HepG2 (cell line): Measurements from ENCODE around the gene PHRF1. TPM values are rescaled to one million over a fixed set of nuclear protein-coding genes. Genes with fewer than 3 reads are reported as not detected.
A peak's percentile ranks its signal among the peaks of the same experiment; 100 is the strongest.

Experiments
- ASH2L ChIP-seq: fragments of 300-600, 200-600 bp; sonication (generic); IDR thresholded peaks from 2 replicates; pipeline ENCODE4 v1.7.0; 2017; ENCODE audit warnings: low read depth, mild to moderate bottlenecking, moderate library complexity, mixed read lengths, low read length; ENCODE audit not compliant: insufficient read length
- ATF2 ChIP-seq: sonication (generic); formaldehyde crosslinking; IDR thresholded peaks from 2 replicates; pipeline ENCODE4 v1.4.0; 2020; ENCODE audit warnings: missing genetic modification reagents
- FOXA1 ChIP-seq, 2 experiments: fragments of 450-650 bp in 1 of 2; sonication (generic) in 1 of 2; formaldehyde crosslinking in 1 of 2; IDR thresholded peaks; 2 replicates each; pipeline versions ENCODE4 v1.4.0 to v1.6.1; 2016 to 2020; ENCODE audit warnings: missing genetic modification reagents in 1 of 2
- HNRNPH1 ChIP-seq: fragments of 200-400 bp; formaldehyde crosslinking; optimal IDR thresholded peaks from 2 replicates; pipeline ENCODE3; 2017; ENCODE audit warnings: mild to moderate bottlenecking, low read depth, low read length
- HOXA9 ChIP-seq: sonication (generic); formaldehyde crosslinking; IDR thresholded peaks from 2 replicates; pipeline ENCODE4 v1.8.1; 2022; ENCODE audit warnings: missing genetic modification reagents, mild to moderate bottlenecking, moderate library complexity, borderline replicate concordance
- KLF11 ChIP-seq: IDR thresholded peaks from 2 replicates; pipeline ENCODE4 v1.6.1; 2016; ENCODE audit warnings: missing compliant biosample characterization
- NCOR1 ChIP-seq: fragments of 200-600 bp; sonication (generic); IDR thresholded peaks from 2 replicates; pipeline ENCODE4 v1.7.0; 2017; ENCODE audit warnings: antibody characterized with exemption, low read length, borderline replicate concordance
- NPAS2 ChIP-seq: sonication (generic); formaldehyde crosslinking; IDR thresholded peaks from 2 replicates; pipeline ENCODE4 v1.8.0; 2022; ENCODE audit warnings: mild to moderate bottlenecking, missing genetic modification reagents, borderline replicate concordance
- NRL ChIP-seq: sonication (generic); formaldehyde crosslinking; IDR thresholded peaks from 2 replicates; pipeline ENCODE4 v1.5.0; 2020; ENCODE audit warnings: missing genetic modification reagents, mild to moderate bottlenecking, moderate library complexity, borderline replicate concordance
- RNF219 ChIP-seq: sonication (generic); formaldehyde crosslinking; IDR thresholded peaks from 2 replicates; pipeline ENCODE4 v1.5.0; 2020; ENCODE audit warnings: mild to moderate bottlenecking, missing genetic modification reagents
- TOE1 ChIP-seq: sonication (generic); formaldehyde crosslinking; IDR thresholded peaks from 2 replicates; pipeline ENCODE4 v1.4.0; 2020; ENCODE audit warnings: mild to moderate bottlenecking, missing genetic modification reagents
- TRIM24 ChIP-seq: sonication (generic); formaldehyde crosslinking; IDR thresholded peaks from 2 replicates; pipeline ENCODE4 v1.8.0; 2022; ENCODE audit warnings: mild to moderate bottlenecking, missing genetic modification reagents
- XBP1 ChIP-seq: sonication (generic); formaldehyde crosslinking; IDR thresholded peaks from 2 replicates; pipeline ENCODE4 v1.5.0; 2020; ENCODE audit warnings: missing genetic modification reagents
- ZNF253 ChIP-seq: sonication (generic); formaldehyde crosslinking; IDR thresholded peaks from 2 replicates; pipeline ENCODE4 v1.8.0; 2022; ENCODE audit warnings: mild to moderate bottlenecking, missing genetic modification reagents, borderline replicate concordance
- ZNF550 ChIP-seq: sonication (generic); formaldehyde crosslinking; IDR thresholded peaks from 2 replicates; pipeline ENCODE4 v1.4.0; 2020; ENCODE audit warnings: mild to moderate bottlenecking, missing genetic modification reagents, borderline replicate concordance
- ZNF615 ChIP-seq: sonication (generic); formaldehyde crosslinking; IDR thresholded peaks from 2 replicates; pipeline ENCODE4 v1.5.0; 2020; ENCODE audit warnings: mild to moderate bottlenecking, missing genetic modification reagents, borderline replicate concordance
- ZNF687 ChIP-seq: sonication (generic); formaldehyde crosslinking; IDR thresholded peaks from 2 replicates; pipeline ENCODE4 v1.5.1; 2020; ENCODE audit warnings: mild to moderate bottlenecking, missing genetic modification reagents, moderate library complexity
- polyA plus RNA-seq, 8 experiments: library from polyadenylated mRNA; depleted of rRNA in 3 of 8; stranded (reverse) in 7 of 8; unstranded in 1 of 8; fragments of >200 nt; fragmentation: Illumina TruSeq in 4 of 8; extraction: Trizol in 4 of 8; gene quantifications; 2 replicates each; pipeline versions ENCODE4 v1.2.1 to v1.2.3, GENCODE V29; 2011 to 2016; ENCODE audit warnings: low read depth in 4 of 8, missing spikeins in 1 of 8, mixed read lengths in 1 of 8; ENCODE audit not compliant: insufficient read depth in 1 of 8
- total RNA-seq, 5 experiments: library from RNA; depleted of rRNA; stranded (reverse); fragments of >200 nt; fragmentation: Illumina TruSeq; extraction: Trizol; gene quantifications; 2 replicates each; pipeline ENCODE4 v1.2.3, GENCODE V29; 2016; ENCODE audit warnings: low read depth in 1 of 5
- TF ChIP-seq, protein P1 (sequence below): IDR thresholded peaks from 2 replicates; pipeline ENCODE4 v1.6.1; 2016; ENCODE audit warnings: missing compliant biosample characterization, missing genetic modification reagents, borderline replicate concordance
- TF ChIP-seq, protein P2 (sequence below): sonication (generic); formaldehyde crosslinking; IDR thresholded peaks from 2 replicates; pipeline ENCODE4 v1.8.1; 2023; ENCODE audit warnings: mild to moderate bottlenecking, missing genetic modification reagents, borderline replicate concordance

The PHRF1 gene
- total and polyA plus RNA-seq, 2 of the 13 experiments (the other 11 are each of a cell fraction or from before 2014, with no cell fraction given): 8.2 to 16.7 TPM

- TF ChIP-seq ZNF687 (CRISPR knock-in tag): peak; percentile 80
- no peak for TF ChIP-seq NPAS2 (CRISPR knock-in tag)
- TF ChIP-seq HNRNPH1: no peak
- no peak for TF ChIP-seq ZNF253 (CRISPR knock-in tag)
- peak; percentile 47 for TF ChIP-seq ASH2L
- TF ChIP-seq ZNF615 (CRISPR knock-in tag): no peak
- TF ChIP-seq TOE1: no peak
- no peak for TF ChIP-seq HOXA9 (CRISPR knock-in tag)
- no peak for TF ChIP-seq TRIM24 (CRISPR knock-in tag)
- TF ChIP-seq RNF219 (CRISPR knock-in tag): no peak
- TF ChIP-seq, protein P1, sequence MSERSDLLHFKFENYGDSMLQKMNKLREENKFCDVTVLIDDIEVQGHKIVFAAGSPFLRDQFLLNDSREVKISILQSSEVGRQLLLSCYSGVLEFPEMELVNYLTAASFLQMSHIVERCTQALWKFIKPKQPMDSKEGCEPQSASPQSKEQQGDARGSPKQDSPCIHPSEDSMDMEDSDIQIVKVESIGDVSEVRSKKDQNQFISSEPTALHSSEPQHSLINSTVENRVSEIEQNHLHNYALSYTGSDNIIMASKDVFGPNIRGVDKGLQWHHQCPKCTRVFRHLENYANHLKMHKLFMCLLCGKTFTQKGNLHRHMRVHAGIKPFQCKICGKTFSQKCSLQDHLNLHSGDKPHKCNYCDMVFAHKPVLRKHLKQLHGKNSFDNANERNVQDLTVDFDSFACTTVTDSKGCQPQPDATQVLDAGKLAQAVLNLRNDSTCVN (CRISPR knock-in tag): no peak
- no peak for TF ChIP-seq KLF11
- no peak for TF ChIP-seq FOXA1 (IDR thresholded peaks at IDR 0.05)
- TF ChIP-seq FOXA1 (CRISPR knock-in tag; IDR thresholded peaks at IDR 0.05): no peak
- TF ChIP-seq, protein P2, sequence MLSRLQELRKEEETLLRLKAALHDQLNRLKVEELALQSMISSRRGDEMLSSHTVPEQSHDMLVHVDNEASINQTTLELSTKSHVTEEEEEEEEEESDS (CRISPR knock-in tag): no peak
- no peak for TF ChIP-seq ZNF550 (CRISPR knock-in tag)
- no peak for TF ChIP-seq ATF2 (CRISPR knock-in tag)
- no peak; the same call in 1 of the 2 replicates for TF ChIP-seq NRL (CRISPR knock-in tag)
- TF ChIP-seq NCOR1: no peak
- TF ChIP-seq XBP1 (CRISPR knock-in tag): no peak
These were observed 14.9 kb upstream of the PHRF1 start (continued) for GRCh38 chr11:561148-562003.
